HepG2 (cell line): ENCODE results near the gene DNAJC5. TPM values are rescaled to one million over a fixed set of nuclear protein-coding genes. Genes with fewer than 3 reads are reported as not detected.

Source experiments
- ATRX ChIP-seq: sonication (generic); formaldehyde crosslinking; IDR thresholded peaks from 2 replicates; pipeline ENCODE4 v1.4.0; 2020; ENCODE audit warnings: missing genetic modification reagents, borderline replicate concordance
- PAF1 ChIP-seq: IDR thresholded peaks from 2 replicates; pipeline ENCODE4 v1.6.1; 2016; ENCODE audit warnings: missing genetic modification reagents, missing compliant biosample characterization
- TBL1XR1 ChIP-seq: fragments of 150-350 bp; IDR thresholded peaks from 2 replicates; pipeline ENCODE4 v1.6.1; 2014; ENCODE audit warnings: borderline replicate concordance, low read length; ENCODE audit not compliant: partially characterized antibody
- ZBTB3 ChIP-seq: sonication (generic); formaldehyde crosslinking; IDR thresholded peaks from 2 replicates; pipeline ENCODE4 v1.4.0; 2020; ENCODE audit warnings: low read depth, mild to moderate bottlenecking, moderate library complexity, missing genetic modification reagents, borderline replicate concordance
- ZNF331 ChIP-seq: sonication (generic); formaldehyde crosslinking; IDR thresholded peaks from 2 replicates; pipeline ENCODE4 v1.4.0; 2020; ENCODE audit warnings: missing genetic modification reagents
- polyA plus RNA-seq, 8 experiments: library from polyadenylated mRNA; depleted of rRNA in 3 of 8; stranded (reverse) in 7 of 8; unstranded in 1 of 8; fragments of >200 nt; fragmentation: Illumina TruSeq in 4 of 8; extraction: Trizol in 4 of 8; gene quantifications; 2 replicates each; pipeline versions ENCODE4 v1.2.1 to v1.2.3, GENCODE V29; 2011 to 2016; ENCODE audit warnings: low read depth in 4 of 8, missing spikeins in 1 of 8, mixed read lengths in 1 of 8; ENCODE audit not compliant: insufficient read depth in 1 of 8
- total RNA-seq, 5 experiments: library from RNA; depleted of rRNA; stranded (reverse); fragments of >200 nt; fragmentation: Illumina TruSeq; extraction: Trizol; gene quantifications; 2 replicates each; pipeline ENCODE4 v1.2.3, GENCODE V29; 2016; ENCODE audit warnings: low read depth in 1 of 5
- TF ChIP-seq, protein P1 (sequence below): sonication (generic); formaldehyde crosslinking; conservative IDR thresholded peaks from 2 replicates; pipeline ENCODE4 v1.8.0; 2022; ENCODE audit warnings: mild to moderate bottlenecking, moderate library complexity, missing genetic modification reagents
- TF ChIP-seq, protein P2 (sequence below): sonication (generic); formaldehyde crosslinking; IDR thresholded peaks from 2 replicates; pipeline ENCODE4 v1.5.1; 2020; ENCODE audit warnings: missing genetic modification reagents, mild to moderate bottlenecking, borderline replicate concordance
- TF ChIP-seq, protein P3 (sequence below): IDR thresholded peaks from 2 replicates; pipeline ENCODE4 v1.6.1; 2016; ENCODE audit warnings: low read depth, missing genetic modification reagents, missing compliant biosample characterization

Gene DNAJC5
- total and polyA plus RNA-seq, 2 of the 13 experiments (the other 11 are each of a cell fraction or from before 2014, with no cell fraction given), result 42.8 to 64.5 TPM

DNA sequence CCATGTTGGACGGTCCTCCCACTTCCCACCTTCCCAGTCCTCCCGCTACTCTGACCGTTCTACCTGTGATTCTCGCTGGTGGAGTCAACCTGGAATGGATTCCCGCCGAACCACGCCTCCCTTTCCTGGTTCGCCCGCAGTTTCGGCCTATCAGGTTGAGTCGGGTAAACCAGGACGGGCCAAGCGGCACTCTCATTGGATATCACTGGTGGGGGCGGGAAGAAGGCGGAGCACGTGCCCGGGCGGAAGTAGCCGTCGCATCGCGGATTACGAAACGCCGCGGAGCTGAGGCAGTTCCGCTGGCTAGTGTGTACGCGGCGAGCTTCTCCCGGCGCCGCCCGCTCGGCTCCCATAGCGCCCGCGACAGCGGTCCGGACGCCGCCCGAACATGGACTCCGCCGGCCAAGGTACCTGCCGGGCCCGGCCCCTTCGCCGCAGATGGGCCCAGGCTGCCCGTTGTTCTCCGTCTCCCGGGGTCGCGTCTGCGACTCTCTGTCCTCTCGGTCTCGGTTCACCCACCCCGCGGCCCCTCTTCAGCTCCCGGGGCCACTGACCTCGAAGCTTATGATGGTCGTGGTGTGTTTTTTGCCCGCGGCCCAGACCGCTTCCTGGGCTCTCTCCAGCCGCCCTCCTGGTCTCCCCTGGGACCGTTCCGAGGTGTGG lies 29.8 kb upstream of the DNAJC5 start, which contains the start of gene TPD52L2 (continued):
- TF ChIP-seq ZNF331, result peak; percentile 92
- TF ChIP-seq ZBTB3 (CRISPR knock-in tag), result 0 out of 2 replicates have a peak, but pooled peaks have one; percentile 18
- TF ChIP-seq, protein P1, sequence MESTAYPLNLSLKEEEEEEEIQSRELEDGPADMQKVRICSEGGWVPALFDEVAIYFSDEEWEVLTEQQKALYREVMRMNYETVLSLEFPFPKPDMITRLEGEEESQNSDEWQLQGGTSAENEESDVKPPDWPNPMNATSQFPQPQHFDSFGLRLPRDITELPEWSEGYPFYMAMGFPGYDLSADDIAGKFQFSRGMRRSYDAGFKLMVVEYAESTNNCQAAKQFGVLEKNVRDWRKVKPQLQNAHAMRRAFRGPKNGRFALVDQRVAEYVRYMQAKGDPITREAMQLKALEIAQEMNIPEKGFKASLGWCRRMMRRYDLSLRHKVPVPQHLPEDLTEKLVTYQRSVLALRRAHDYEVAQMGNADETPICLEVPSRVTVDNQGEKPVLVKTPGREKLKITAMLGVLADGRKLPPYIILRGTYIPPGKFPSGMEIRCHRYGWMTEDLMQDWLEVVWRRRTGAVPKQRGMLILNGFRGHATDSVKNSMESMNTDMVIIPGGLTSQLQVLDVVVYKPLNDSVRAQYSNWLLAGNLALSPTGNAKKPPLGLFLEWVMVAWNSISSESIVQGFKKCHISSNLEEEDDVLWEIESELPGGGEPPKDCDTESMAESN (CRISPR knock-in tag), result peak; percentile 95
- TF ChIP-seq, protein P2, sequence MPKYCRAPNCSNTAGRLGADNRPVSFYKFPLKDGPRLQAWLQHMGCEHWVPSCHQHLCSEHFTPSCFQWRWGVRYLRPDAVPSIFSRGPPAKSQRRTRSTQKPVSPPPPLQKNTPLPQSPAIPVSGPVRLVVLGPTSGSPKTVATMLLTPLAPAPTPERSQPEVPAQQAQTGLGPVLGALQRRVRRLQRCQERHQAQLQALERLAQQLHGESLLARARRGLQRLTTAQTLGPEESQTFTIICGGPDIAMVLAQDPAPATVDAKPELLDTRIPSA (CRISPR knock-in tag), result peak; percentile 77; the same call in 1 of the 2 replicates
- no peak for TF ChIP-seq PAF1 (CRISPR knock-in tag)
- no peak for TF ChIP-seq TBL1XR1
- TF ChIP-seq, protein P3, sequence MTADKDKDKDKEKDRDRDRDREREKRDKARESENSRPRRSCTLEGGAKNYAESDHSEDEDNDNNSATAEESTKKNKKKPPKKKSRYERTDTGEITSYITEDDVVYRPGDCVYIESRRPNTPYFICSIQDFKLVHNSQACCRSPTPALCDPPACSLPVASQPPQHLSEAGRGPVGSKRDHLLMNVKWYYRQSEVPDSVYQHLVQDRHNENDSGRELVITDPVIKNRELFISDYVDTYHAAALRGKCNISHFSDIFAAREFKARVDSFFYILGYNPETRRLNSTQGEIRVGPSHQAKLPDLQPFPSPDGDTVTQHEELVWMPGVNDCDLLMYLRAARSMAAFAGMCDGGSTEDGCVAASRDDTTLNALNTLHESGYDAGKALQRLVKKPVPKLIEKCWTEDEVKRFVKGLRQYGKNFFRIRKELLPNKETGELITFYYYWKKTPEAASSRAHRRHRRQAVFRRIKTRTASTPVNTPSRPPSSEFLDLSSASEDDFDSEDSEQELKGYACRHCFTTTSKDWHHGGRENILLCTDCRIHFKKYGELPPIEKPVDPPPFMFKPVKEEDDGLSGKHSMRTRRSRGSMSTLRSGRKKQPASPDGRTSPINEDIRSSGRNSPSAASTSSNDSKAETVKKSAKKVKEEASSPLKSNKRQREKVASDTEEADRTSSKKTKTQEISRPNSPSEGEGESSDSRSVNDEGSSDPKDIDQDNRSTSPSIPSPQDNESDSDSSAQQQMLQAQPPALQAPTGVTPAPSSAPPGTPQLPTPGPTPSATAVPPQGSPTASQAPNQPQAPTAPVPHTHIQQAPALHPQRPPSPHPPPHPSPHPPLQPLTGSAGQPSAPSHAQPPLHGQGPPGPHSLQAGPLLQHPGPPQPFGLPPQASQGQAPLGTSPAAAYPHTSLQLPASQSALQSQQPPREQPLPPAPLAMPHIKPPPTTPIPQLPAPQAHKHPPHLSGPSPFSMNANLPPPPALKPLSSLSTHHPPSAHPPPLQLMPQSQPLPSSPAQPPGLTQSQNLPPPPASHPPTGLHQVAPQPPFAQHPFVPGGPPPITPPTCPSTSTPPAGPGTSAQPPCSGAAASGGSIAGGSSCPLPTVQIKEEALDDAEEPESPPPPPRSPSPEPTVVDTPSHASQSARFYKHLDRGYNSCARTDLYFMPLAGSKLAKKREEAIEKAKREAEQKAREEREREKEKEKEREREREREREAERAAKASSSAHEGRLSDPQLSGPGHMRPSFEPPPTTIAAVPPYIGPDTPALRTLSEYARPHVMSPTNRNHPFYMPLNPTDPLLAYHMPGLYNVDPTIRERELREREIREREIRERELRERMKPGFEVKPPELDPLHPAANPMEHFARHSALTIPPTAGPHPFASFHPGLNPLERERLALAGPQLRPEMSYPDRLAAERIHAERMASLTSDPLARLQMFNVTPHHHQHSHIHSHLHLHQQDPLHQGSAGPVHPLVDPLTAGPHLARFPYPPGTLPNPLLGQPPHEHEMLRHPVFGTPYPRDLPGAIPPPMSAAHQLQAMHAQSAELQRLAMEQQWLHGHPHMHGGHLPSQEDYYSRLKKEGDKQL (CRISPR knock-in tag), result peak; percentile 63; the same call in 1 of the 2 replicates
- TF ChIP-seq ATRX (CRISPR knock-in tag), result no peak
